Stimulated activated naive B cell treated with anti-CD40 and anti-IgM and Interleukin-4, amounts not matched to agents 10 μg/mL and 1 μg/mL and 100 μg/mL, for 72 hours (primary cell): Measurements from ENCODE around the gene KRTAP9-9.
A peak's percentile ranks its signal among the peaks of the same experiment; 100 is the strongest.
"Not testable (repeated sequence)": the region's sequence is repeated elsewhere in the genome, so short reads cannot be mapped to it uniquely, and the experiment has no call there.

Experiments used
- ATAC-seq, 2 donors: fragments of 150-1000 bp; cut with Tn5 transposase; replicated peaks; 2 replicates each; pipeline ENCODE4 v1.10.0; 2021; ENCODE audit warnings: moderate library complexity in 1 of 2
- DNase-seq: peaks from one replicate; pipeline ENCODE4 v3.0.0; 2021
- H3K27ac Mint-ChIP-seq: one replicate; pipeline ENCODE4 v1.8.0; 2022; ENCODE audit warnings: mild to moderate bottlenecking, mixed read lengths
- H3K27me3 Mint-ChIP-seq, 2 donors: one replicate each; pipeline ENCODE4 v1.8.0; 2022; ENCODE audit warnings: mixed read lengths in 2 of 2
- H3K36me3 Mint-ChIP-seq, 2 donors: one replicate each; pipeline ENCODE4 v1.8.0; 2022; ENCODE audit warnings: mixed read lengths in 2 of 2, mild to moderate bottlenecking in 1 of 2
- H3K4me1 Mint-ChIP-seq, 2 donors: one replicate each; pipeline ENCODE4 v1.8.0; 2022; ENCODE audit warnings: mixed read lengths in 2 of 2, mild to moderate bottlenecking in 1 of 2
- H3K4me3 Mint-ChIP-seq, 2 donors: one replicate each; pipeline ENCODE4 v1.8.0; 2022; ENCODE audit warnings: mild to moderate bottlenecking in 2 of 2, mixed read lengths in 2 of 2, moderate library complexity in 1 of 2
- H3K9me3 Mint-ChIP-seq, 2 donors: one replicate each; pipeline ENCODE4 v1.8.0; 2022; ENCODE audit warnings: mixed read lengths in 2 of 2, mild to moderate bottlenecking in 1 of 2

Gene KRTAP9-9

GRCh38 chr17:41255381-41256290, at the start of gene KRTAP9-9:
Gene KRTAP9-9, plus strand, starts transcription at chr17:41255384.
- not testable (repeated sequence) for H3K27ac Mint-ChIP-seq, ATAC-seq, DNase-seq, H3K4me3 Mint-ChIP-seq, H3K36me3 Mint-ChIP-seq, H3K9me3 Mint-ChIP-seq
- Mint-ChIP-seq H3K4me1 (peaks cover 4 to 12% of the 10 kb centered on the region in 2 donors), H3K27me3 (peaks cover 29 to 40% of the 10 kb centered on the region in 2 donors)

- peak; percentile 45 to 79 for ATAC-seq
- Mint-ChIP-seq H3K4me3 (no peak overlapping the region), H3K9me3 (peaks cover 0 to 1% of the 10 kb centered on the region in 2 donors), H3K4me1 (peaks cover 8 to 19% of the 10 kb centered on the region in 2 donors), H3K27me3 (peaks cover 27 to 29% of the 10 kb centered on the region in 2 donors), H3K27ac (no peak overlapping the region), H3K36me3 (no peaks in the 10 kb centered on the region)
- no peak for DNase-seq
These were observed 43.2 kb upstream of the KRTAP9-9 start for GRCh38 chr17:41211845-41212466.

- peaks cover 0 to 1% of the 10 kb centered on the region in 2 donors for H3K9me3 Mint-ChIP-seq
- DNase-seq (no peak), ATAC-seq (no peak)
- H3K27me3 Mint-ChIP-seq: peaks cover 27 to 29% of the 10 kb centered on the region in 2 donors
- H3K27ac Mint-ChIP-seq: no peak overlapping the region
- H3K36me3 Mint-ChIP-seq: no peaks in the 10 kb centered on the region
- H3K4me3 Mint-ChIP-seq: no peak overlapping the region
- peaks cover 8 to 19% of the 10 kb centered on the region in 2 donors for H3K4me1 Mint-ChIP-seq
These were observed 42.5 kb upstream of the KRTAP9-9 start for GRCh38 chr17:41212524-41213169.

- Mint-ChIP-seq H3K4me1 (peaks cover 8 to 19% of the 10 kb centered on the region in 2 donors), H3K36me3 (peaks cover 1 to 9% of the 10 kb centered on the region in 2 donors), H3K27ac (no peak overlapping the region), H3K27me3 (peaks cover 8 to 19% of the 10 kb centered on the region in 2 donors), H3K4me3 (no peak overlapping the region), H3K9me3 (peaks cover 6 to 9% of the 10 kb centered on the region in 2 donors)
- no peak for DNase-seq
- ATAC-seq: no peak
These were observed 39.5 kb upstream of the KRTAP9-9 start for GRCh38 chr17:41215681-41216080.

- H3K36me3 Mint-ChIP-seq: peaks cover 1 to 9% of the 10 kb centered on the region in 2 donors
- H3K4me1 Mint-ChIP-seq: no peaks in the 10 kb centered on the region
- H3K9me3 Mint-ChIP-seq: peaks cover 4 to 9% of the 10 kb centered on the region in 2 donors
- peaks cover 7 to 9% of the 10 kb centered on the region in 2 donors for H3K27me3 Mint-ChIP-seq
- no peak overlapping the region for H3K27ac Mint-ChIP-seq
- no peak overlapping the region for H3K4me3 Mint-ChIP-seq
- DNase-seq (no peak), ATAC-seq (no peak)
These were observed 31.4 kb upstream of the KRTAP9-9 start for GRCh38 chr17:41223821-41224220.

GRCh38 chr17:41226051-41226450, 29.1 kb upstream of the KRTAP9-9 start:
- no peaks in the 10 kb centered on the region for H3K36me3 Mint-ChIP-seq
- H3K4me3 Mint-ChIP-seq: no peak overlapping the region
- H3K4me1 Mint-ChIP-seq: peaks cover 4 to 11% of the 10 kb centered on the region in 2 donors
- peaks cover 6 to 7% of the 10 kb centered on the region in 2 donors for H3K27me3 Mint-ChIP-seq
- DNase-seq (no peak), ATAC-seq (no peak)
- no peaks in the 10 kb centered on the region for H3K9me3 Mint-ChIP-seq
- H3K27ac Mint-ChIP-seq: no peak overlapping the region

- not testable (repeated sequence) for H3K9me3 Mint-ChIP-seq, DNase-seq, H3K36me3 Mint-ChIP-seq, ATAC-seq, H3K27ac Mint-ChIP-seq, H3K4me3 Mint-ChIP-seq, H3K27me3 Mint-ChIP-seq
- H3K4me1 Mint-ChIP-seq: peaks cover 5 to 11% of the 10 kb centered on the region in 2 donors
These were observed 28.5 kb upstream of the KRTAP9-9 start, which contains the start of gene KRTAP9-2 for GRCh38 chr17:41226598-41227095. Gene KRTAP9-2, plus strand, starts transcription at chr17:41226648. Its CDS starts 7 bp downstream, at chr17:41226655.

GRCh38 chr17:41230094-41230493, 25.1 kb upstream of the KRTAP9-9 start:
- H3K9me3 Mint-ChIP-seq: no peaks in the 10 kb centered on the region
- peaks cover 11% of the 10 kb centered on the region in 2 donors for H3K4me1 Mint-ChIP-seq
- no peaks in the 10 kb centered on the region for H3K36me3 Mint-ChIP-seq
- no peak overlapping the region for H3K4me3 Mint-ChIP-seq
- DNase-seq: no peak
- ATAC-seq: no peak
- H3K27ac Mint-ChIP-seq: no peak overlapping the region
- peaks cover 9 to 15% of the 10 kb centered on the region in 2 donors for H3K27me3 Mint-ChIP-seq

GRCh38 chr17:41231731-41232130, 23.5 kb upstream of the KRTAP9-9 start:
- Mint-ChIP-seq H3K27ac (no peak overlapping the region), H3K4me3 (no peak overlapping the region), H3K9me3 (no peaks in the 10 kb centered on the region), H3K36me3 (no peaks in the 10 kb centered on the region), H3K27me3 (peaks cover 14 to 23% of the 10 kb centered on the region in 2 donors), H3K4me1 (peaks cover 11 to 17% of the 10 kb centered on the region in 2 donors)
- ATAC-seq (no peak), DNase-seq (no peak)

GRCh38 chr17:41232399-41233105, 22.6 kb upstream of the KRTAP9-9 start, which contains the start of gene KRTAP9-3:
Gene KRTAP9-3, plus strand, starts transcription at chr17:41232449. Its CDS starts 53 bp downstream, at chr17:41232502.
- H3K9me3 Mint-ChIP-seq, H3K4me3 Mint-ChIP-seq, DNase-seq, H3K27ac Mint-ChIP-seq, H3K36me3 Mint-ChIP-seq, ATAC-seq: not testable (repeated sequence)
- Mint-ChIP-seq H3K27me3 (peaks cover 14 to 23% of the 10 kb centered on the region in 2 donors), H3K4me1 (peaks cover 11 to 17% of the 10 kb centered on the region in 2 donors)

- H3K9me3 Mint-ChIP-seq, H3K36me3 Mint-ChIP-seq, H3K4me3 Mint-ChIP-seq, H3K4me1 Mint-ChIP-seq, DNase-seq, ATAC-seq, H3K27ac Mint-ChIP-seq: not testable (repeated sequence)
- H3K27me3 Mint-ChIP-seq: peaks cover 23 to 31% of the 10 kb centered on the region in 2 donors
These were observed 18.1 kb upstream of the KRTAP9-9 start for GRCh38 chr17:41237116-41237515.

- H3K27me3 Mint-ChIP-seq: peaks cover 23 to 29% of the 10 kb centered on the region in 2 donors
- not testable (repeated sequence) for H3K4me3 Mint-ChIP-seq, H3K27ac Mint-ChIP-seq, DNase-seq, H3K9me3 Mint-ChIP-seq, ATAC-seq, H3K4me1 Mint-ChIP-seq, H3K36me3 Mint-ChIP-seq
These were observed 17.2 kb upstream of the KRTAP9-9 start, which contains the start of gene KRTAP9-8 for GRCh38 chr17:41237949-41238437. Gene KRTAP9-8, plus strand, starts transcription at chr17:41237999. Its CDS starts 53 bp downstream, at chr17:41238052.
